CD4-positive, alpha-beta T cell (primary cell): ENCODE measurements around the gene CYP1A1. TPM values are rescaled to one million over a fixed set of nuclear protein-coding genes. Genes with fewer than 3 reads are reported as not detected.

Experiments
- ATAC-seq: fragments of 200-7000 bp; cut with Tn5 transposase; one replicate; pipeline ENCODE4 v1.10.0; 2022; ENCODE audit warnings: mild to moderate bottlenecking; ENCODE audit not compliant: poor library complexity
- CTCF ChIA-PET: fragments of 350-600 bp; sonication (Branson Sonifier 250); formaldehyde crosslinking; loops from one replicate; lab custom pipeline; 2021; ENCODE audit warnings: antibody characterized with exemption, inconsistent platforms; lab: Charles Lee
- POLR2A ChIA-PET: fragments of 350-600 bp; sonication (Branson Sonifier 250); formaldehyde crosslinking; loops from one replicate; lab custom pipeline; 2021; ENCODE audit warnings: antibody characterized with exemption, inconsistent platforms; lab: Charles Lee
- DNase-seq, 14 experiments: peaks; one replicate each; pipeline ENCODE4 v3.0.0-alpha.2; 2013 to 2020; ENCODE audit warnings: mixed read lengths in 2 of 14
- H3K27ac ChIP-seq, 2 donors: one replicate each; pipeline versions ENCODE4 v1.5.1 to v1.7.0; 2013; ENCODE audit warnings: low read length in 2 of 2, low read depth in 1 of 2, mild to moderate bottlenecking in 1 of 2
- H3K27me3 ChIP-seq, 2 experiments: 1 replicate in 1 of 2; 2 replicates in 1 of 2; pipeline versions ENCODE4 v1.6.1 to v1.7.0; 2013; ENCODE audit warnings: low read length in 2 of 2, control low read depth in 1 of 2, mild to moderate bottlenecking in 1 of 2, moderate library complexity in 1 of 2; ENCODE audit not compliant: insufficient read depth in 2 of 2, control insufficient read depth in 1 of 2
- H3K36me3 ChIP-seq: one replicate; pipeline ENCODE4 v1.6.1; 2013; ENCODE audit warnings: low read length, control low read depth; ENCODE audit not compliant: insufficient read depth
- H3K4me1 ChIP-seq: one replicate; pipeline ENCODE4 v1.6.1; 2013; ENCODE audit warnings: low read length, control low read depth; ENCODE audit not compliant: insufficient read depth
- H3K4me3 ChIP-seq: one replicate; pipeline ENCODE4 v1.5.1; 2013; ENCODE audit warnings: mild to moderate bottlenecking, low read length, moderate library complexity
- H3K9me3 ChIP-seq, 2 experiments: 1 replicate in 1 of 2; 2 replicates in 1 of 2; pipeline versions ENCODE4 v1.6.1 to v1.7.0; 2013; ENCODE audit warnings: low read length in 2 of 2, mild to moderate bottlenecking in 2 of 2, control low read depth in 1 of 2, moderate library complexity in 1 of 2; ENCODE audit not compliant: control insufficient read depth in 1 of 2, insufficient read depth in 1 of 2
- H3K27ac Mint-ChIP-seq: one replicate; pipeline ENCODE4 v1.8.0; 2020; ENCODE audit warnings: mixed read lengths
- H3K27me3 Mint-ChIP-seq: one replicate; pipeline ENCODE4 v1.8.0; 2021; ENCODE audit warnings: mixed read lengths
- H3K36me3 Mint-ChIP-seq: one replicate; pipeline ENCODE4 v1.8.0; 2021; ENCODE audit warnings: low read depth, mixed read lengths
- H3K4me1 Mint-ChIP-seq: one replicate; pipeline ENCODE4 v1.8.0; 2021; ENCODE audit warnings: low read depth, mixed read lengths
- H3K4me3 Mint-ChIP-seq: one replicate; pipeline ENCODE4 v1.8.0; 2020; ENCODE audit warnings: mild to moderate bottlenecking, mixed read lengths
- H3K9me3 Mint-ChIP-seq: one replicate; pipeline ENCODE4 v1.8.0; 2020; ENCODE audit warnings: mixed read lengths
- intact Hi-C, 2 experiments: fragments of 100-400 bp; cut with DNase I in 1 of 2; cut with micrococcal nuclease in 1 of 2; formaldehyde crosslinking; loops; one replicate each; pipeline versions ENCODE4 v1.15.1 to v1.9.0; 2023 to 2025; cut with DNase I, micrococcal nuclease
- total RNA-seq, 174 experiments: library from RNA in 2 of 174; stranded (reverse) in 2 of 174; gene quantifications; one replicate each; pipeline ENCODE4 v1.2.3 and lab custom pipeline; 2021 to 2026
- TF ChIP-seq, protein P1 (sequence below): fragments of 200-600 bp; IDR thresholded peaks from one replicate; pipeline ENCODE4 v1.8.0; 2022; ENCODE audit warnings: antibody characterized with exemption, mild to moderate bottlenecking

Gene CYP1A1
- total RNA-seq, 2 experiments from 2014 or later, result not detected

DNA sequence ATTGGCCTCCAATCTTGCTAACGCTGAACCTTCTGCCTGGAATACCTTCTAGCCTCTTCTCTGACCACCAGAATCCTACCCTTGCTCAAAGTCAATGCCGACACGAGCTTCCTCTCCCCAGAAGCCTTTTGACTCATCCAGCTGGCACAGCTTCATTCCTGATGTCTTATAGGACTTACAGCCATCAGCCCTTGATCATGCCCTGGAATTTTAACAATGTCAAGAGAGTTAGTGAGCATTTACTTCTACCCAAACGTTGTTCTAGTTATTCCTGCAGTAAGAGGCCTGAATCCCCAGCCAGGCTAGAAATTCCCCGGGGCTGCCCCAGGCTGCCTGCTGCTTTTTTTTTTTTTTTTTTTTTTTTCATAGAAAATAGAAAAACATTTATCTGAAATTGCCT, 27.2 kb upstream of the CYP1A1 start:
- Mint-ChIP-seq H3K9me3 (no peaks in the 10 kb centered on the region), H3K4me1 (no peaks in the 10 kb centered on the region), H3K4me3 (no peak overlapping the region), H3K27me3 (no peaks in the 10 kb centered on the region), H3K27ac (no peak overlapping the region), H3K36me3 (no peaks in the 10 kb centered on the region)
- intact Hi-C loops, result no loop called here
- H3K36me3 ChIP-seq, result no peaks in the 10 kb centered on the region
- H3K27me3 ChIP-seq, result no peaks in the 10 kb centered on the region
- ChIA-PET POLR2A (no interaction called here), CTCF (no interaction called here)
- no peaks in the 10 kb centered on the region for H3K9me3 ChIP-seq
- no peaks in the 10 kb centered on the region for H3K4me1 ChIP-seq
- no peak overlapping the region for H3K27ac ChIP-seq
- ATAC-seq, result no peak
- no peak overlapping the region for H3K4me3 ChIP-seq
- TF ChIP-seq, protein P1, sequence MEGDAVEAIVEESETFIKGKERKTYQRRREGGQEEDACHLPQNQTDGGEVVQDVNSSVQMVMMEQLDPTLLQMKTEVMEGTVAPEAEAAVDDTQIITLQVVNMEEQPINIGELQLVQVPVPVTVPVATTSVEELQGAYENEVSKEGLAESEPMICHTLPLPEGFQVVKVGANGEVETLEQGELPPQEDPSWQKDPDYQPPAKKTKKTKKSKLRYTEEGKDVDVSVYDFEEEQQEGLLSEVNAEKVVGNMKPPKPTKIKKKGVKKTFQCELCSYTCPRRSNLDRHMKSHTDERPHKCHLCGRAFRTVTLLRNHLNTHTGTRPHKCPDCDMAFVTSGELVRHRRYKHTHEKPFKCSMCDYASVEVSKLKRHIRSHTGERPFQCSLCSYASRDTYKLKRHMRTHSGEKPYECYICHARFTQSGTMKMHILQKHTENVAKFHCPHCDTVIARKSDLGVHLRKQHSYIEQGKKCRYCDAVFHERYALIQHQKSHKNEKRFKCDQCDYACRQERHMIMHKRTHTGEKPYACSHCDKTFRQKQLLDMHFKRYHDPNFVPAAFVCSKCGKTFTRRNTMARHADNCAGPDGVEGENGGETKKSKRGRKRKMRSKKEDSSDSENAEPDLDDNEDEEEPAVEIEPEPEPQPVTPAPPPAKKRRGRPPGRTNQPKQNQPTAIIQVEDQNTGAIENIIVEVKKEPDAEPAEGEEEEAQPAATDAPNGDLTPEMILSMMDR, result no peak
- DNase-seq, result no peak

DNA sequence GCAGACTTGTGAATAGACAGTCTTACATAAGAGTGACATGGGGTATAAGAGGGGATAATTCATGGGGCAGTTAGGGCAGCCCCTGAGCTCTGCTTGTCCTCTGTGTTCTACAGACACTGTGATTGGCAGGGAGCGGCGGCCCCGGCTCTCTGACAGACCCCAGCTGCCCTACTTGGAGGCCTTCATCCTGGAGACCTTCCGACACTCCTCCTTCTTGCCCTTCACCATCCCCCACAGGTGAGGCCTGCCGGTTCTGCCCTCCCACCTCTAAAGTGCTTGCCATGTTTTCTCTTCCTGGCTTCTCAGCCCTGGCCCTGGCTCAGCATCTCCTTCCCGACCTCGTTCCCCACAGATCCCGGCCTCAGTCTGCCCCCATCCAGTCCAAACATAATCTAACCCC, 26.7 kb upstream of the CYP1A1 start:
- Mint-ChIP-seq H3K27me3 (no peaks in the 10 kb centered on the region), H3K4me3 (no peak overlapping the region), H3K9me3 (no peaks in the 10 kb centered on the region), H3K27ac (no peak overlapping the region), H3K36me3 (no peaks in the 10 kb centered on the region), H3K4me1 (no peaks in the 10 kb centered on the region)
- Histone ChIP-seq H3K36me3 (no peaks in the 10 kb centered on the region), H3K27me3 (no peaks in the 10 kb centered on the region), H3K9me3 (no peaks in the 10 kb centered on the region), H3K4me1 (no peaks in the 10 kb centered on the region), H3K4me3 (no peak overlapping the region), H3K27ac (no peak overlapping the region)
- ATAC-seq (no peak), DNase-seq (no peak)
- POLR2A ChIA-PET, result no interaction called here
- CTCF ChIA-PET, result no interaction called here
- intact Hi-C loops, result no loop called here
- TF ChIP-seq, protein P1, result no peak

DNA sequence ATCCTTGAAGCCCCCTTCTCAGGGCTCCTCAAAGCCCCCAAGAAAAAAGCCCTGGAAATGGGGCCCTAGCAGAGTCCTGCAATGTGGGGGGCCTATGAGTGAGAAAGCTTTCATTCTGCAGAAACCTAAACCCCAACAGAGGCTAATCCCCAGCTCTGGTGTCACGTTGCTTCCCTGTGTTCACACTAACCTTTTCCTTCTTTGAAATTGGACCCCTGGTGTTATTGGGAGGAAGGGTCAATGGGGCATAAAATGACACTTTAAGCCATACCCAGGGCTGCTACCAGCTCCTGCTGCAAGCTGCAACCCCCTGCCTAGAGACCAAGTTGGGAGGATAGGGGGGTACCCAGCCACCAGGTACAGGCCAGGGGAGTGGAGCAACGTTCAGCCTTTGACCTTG, 25.4 kb upstream of the CYP1A1 start:
- no peak overlapping the region for H3K4me3 Mint-ChIP-seq
- POLR2A ChIA-PET, result no interaction called here

More for the DNA sequence above, 25.4 kb upstream of the CYP1A1 start:
- no peaks in the 10 kb centered on the region for H3K9me3 ChIP-seq
- no peak for ATAC-seq
- intact Hi-C loops, result no loop called here
- TF ChIP-seq, protein P1, result no peak
- no peaks in the 10 kb centered on the region for H3K4me1 ChIP-seq
- H3K36me3 ChIP-seq, result no peaks in the 10 kb centered on the region
- Mint-ChIP-seq H3K27me3 (no peaks in the 10 kb centered on the region), H3K4me1 (no peaks in the 10 kb centered on the region), H3K36me3 (no peaks in the 10 kb centered on the region), H3K9me3 (no peaks in the 10 kb centered on the region), H3K27ac (no peak overlapping the region)
- H3K27me3 ChIP-seq, result no peaks in the 10 kb centered on the region
- CTCF ChIA-PET, result interaction anchor here (0.8 kb wide), 1 partner anchor 129 kb away, joined by 3 read pairs; no protein-coding TSS in a partner anchor
- no peak for DNase-seq
- no peak overlapping the region for H3K27ac ChIP-seq
- no peak overlapping the region for H3K4me3 ChIP-seq
